ENCODE measurements around the gene COL25A1.

GRCh38 chr4:109065006-109065405 lies 237.5 kb downstream of the COL25A1 start:
- TF ChIP-seq, protein P1, sequence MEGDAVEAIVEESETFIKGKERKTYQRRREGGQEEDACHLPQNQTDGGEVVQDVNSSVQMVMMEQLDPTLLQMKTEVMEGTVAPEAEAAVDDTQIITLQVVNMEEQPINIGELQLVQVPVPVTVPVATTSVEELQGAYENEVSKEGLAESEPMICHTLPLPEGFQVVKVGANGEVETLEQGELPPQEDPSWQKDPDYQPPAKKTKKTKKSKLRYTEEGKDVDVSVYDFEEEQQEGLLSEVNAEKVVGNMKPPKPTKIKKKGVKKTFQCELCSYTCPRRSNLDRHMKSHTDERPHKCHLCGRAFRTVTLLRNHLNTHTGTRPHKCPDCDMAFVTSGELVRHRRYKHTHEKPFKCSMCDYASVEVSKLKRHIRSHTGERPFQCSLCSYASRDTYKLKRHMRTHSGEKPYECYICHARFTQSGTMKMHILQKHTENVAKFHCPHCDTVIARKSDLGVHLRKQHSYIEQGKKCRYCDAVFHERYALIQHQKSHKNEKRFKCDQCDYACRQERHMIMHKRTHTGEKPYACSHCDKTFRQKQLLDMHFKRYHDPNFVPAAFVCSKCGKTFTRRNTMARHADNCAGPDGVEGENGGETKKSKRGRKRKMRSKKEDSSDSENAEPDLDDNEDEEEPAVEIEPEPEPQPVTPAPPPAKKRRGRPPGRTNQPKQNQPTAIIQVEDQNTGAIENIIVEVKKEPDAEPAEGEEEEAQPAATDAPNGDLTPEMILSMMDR (IDR thresholded peaks at IDR 0.05): no peak
- no peak for TF ChIP-seq POLR2A (IDR thresholded peaks at IDR 0.05)
